ENCODE results near the gene MPIG6B. TPM values are rescaled to one million over a fixed set of nuclear protein-coding genes. Genes with fewer than 3 reads are reported as not detected.

Gene MPIG6B
- total RNA-seq, 1 experiment from 2014 or later, result not detected

GRCh38 chr6:31730631-31731086, 7.5 kb downstream of the MPIG6B start:
- Histone ChIP-seq H3K56ac (ENCODE audit: insufficient read length, low read depth, low read length) (no peak overlapping the region), H2BK5ac (ENCODE audit: insufficient read length, low read length) (no peak overlapping the region), H3K4ac (ENCODE audit: low read depth, low read length) (no peak overlapping the region), H3K27me3 (ENCODE audit: insufficient read depth, low read length) (no peaks in the 10 kb centered on the region), H2AK5ac (ENCODE audit: insufficient read length, low read length) (no peak overlapping the region), H2BK15ac (ENCODE audit: low read depth, low read length) (no peak overlapping the region), H3K27ac (ENCODE audit: insufficient read length, low read depth, low read length) (no peak overlapping the region), H4K91ac (ENCODE audit: insufficient read length, low read depth, low read length) (no peak overlapping the region), H3K4me1 (ENCODE audit: insufficient read depth, low read length) (peaks cover 5% of the 10 kb centered on the region; the same call in 1 of the 2 replicates), H3K4me2 (ENCODE audit: insufficient read depth, insufficient read length, low read length) (no peak overlapping the region), H2AFZ (ENCODE audit: low read length) (no peak overlapping the region), H3K79me2 (ENCODE audit: insufficient read depth, low read length) (peaks cover 3% of the 10 kb centered on the region; the same call in 1 of the 2 replicates), H3K9ac (ENCODE audit: extremely low read depth, insufficient read length, low read length) (no peak overlapping the region), H4K5ac (ENCODE audit: insufficient read length, low read depth, low read length) (no peak overlapping the region), H3K14ac (ENCODE audit: insufficient read depth, low read length) (no peak overlapping the region), H3K9me3 (ENCODE audit: control insufficient read depth, low read depth, low read length) (no peaks in the 10 kb centered on the region), H3K18ac (ENCODE audit: insufficient read length, low read depth, low read length) (no peak overlapping the region), H2BK12ac (ENCODE audit: insufficient read length, low read depth, low read length) (no peak overlapping the region), H3K23me2 (ENCODE audit: insufficient read length, low read depth, low read length, poor library complexity, severe bottlenecking) (peaks cover 20% of the 10 kb centered on the region), H4K8ac (replicated peaks; ENCODE audit: insufficient read length, low read depth, low read length) (no peak overlapping the region), H3K79me1 (ENCODE audit: insufficient read depth, low read depth, low read length, poor library complexity, severe bottlenecking) (no peaks in the 10 kb centered on the region), H4K20me1 (ENCODE audit: control insufficient read depth, insufficient read depth, insufficient read length) (no peaks in the 10 kb centered on the region), H3K23ac (ENCODE audit: insufficient read length, low read depth, low read length) (no peak overlapping the region), H3T11ph (ENCODE audit: low read length) (no peak overlapping the region), H2BK120ac (ENCODE audit: low read depth, low read length, poor library complexity, severe bottlenecking) (no peak overlapping the region), H2BK20ac (ENCODE audit: low read depth, low read length, poor library complexity, severe bottlenecking) (no peak overlapping the region)
- H3K36me3 Mint-ChIP-seq (ENCODE audit: insufficient read depth in 1 of 3, low read depth in 3 of 3), result peaks cover 43 to 74% (median 67%) of the 10 kb centered on the region in 3 experiments
- H3K4me3 Mint-ChIP-seq, result peak overlapping the region; percentile 83 to 98
- WGBS (ENCODE audit: extremely low coverage, insufficient read length, low lambda C conversion rate), result no CpG with 5 or more reads among the region's 11 CpGs
- H3K27ac Mint-ChIP-seq, result peak overlapping the region; percentile 71 to 98 (median 97); a peak in 6 of 7 replicates
- peak; percentile 39 for DNase-seq
- H3K27me3 Mint-ChIP-seq (ENCODE audit: low read depth), result no peaks in the 10 kb centered on the region
- peaks cover 29 to 31% of the 10 kb centered on the region in 2 experiments for H3K4me1 Mint-ChIP-seq
- no peaks in the 10 kb centered on the region; a peak in 2 of 5 replicates for H3K9me3 Mint-ChIP-seq
- no peak for TF ChIP-seq CTCF (conservative IDR thresholded peaks at IDR 0.05)
